NCI-H1694 treated with DMSO at 0.1 percent for 48 hours (cell line): ENCODE measurements around the gene FAM50A.
A peak's percentile ranks its signal among the peaks of the same experiment; 100 is the strongest.

ENCODE experiments used
- DNase-seq: peaks from one replicate; lab custom pipeline; 2025; lab: John Stamatoyannopoulos, UW

FAM50A gene

GRCh38 chrX:154440623-154441357 lies 3.2 kb upstream of the FAM50A start:
- DNase-seq = no peak

GRCh38 chrX:154441564-154441963 lies 2.4 kb upstream of the FAM50A start:
- no peak for DNase-seq

- DNase-seq = no peak
Observed at GRCh38 chrX:154441984-154442707, 1.8 kb upstream of the FAM50A start.

GRCh38 chrX:154443479-154443910 lies 446 bp upstream of the FAM50A start:
- DNase-seq = no peak

- DNase-seq = no peak
Observed at GRCh38 chrX:154444755-154445246, 860 bp downstream of the FAM50A start.

GRCh38 chrX:154445776-154446175 lies 1.8 kb downstream of the FAM50A start:
- no peak for DNase-seq

GRCh38 chrX:154446430-154446829 lies 2.5 kb downstream of the FAM50A start:
- no peak for DNase-seq

GRCh38 chrX:154448484-154448883 lies 4.5 kb downstream of the FAM50A start:
- DNase-seq = no peak

- no peak for DNase-seq
Observed at GRCh38 chrX:154449618-154450017, 5.7 kb downstream of the FAM50A start.

- no peak for DNase-seq
Observed at GRCh38 chrX:154450312-154450711, 6.4 kb downstream of the FAM50A start.

- DNase-seq = no peak
Observed at GRCh38 chrX:154452823-154453222, 8.9 kb downstream of the FAM50A start.

GRCh38 chrX:154457491-154458115 lies 13.7 kb downstream of the FAM50A start:
- DNase-seq = no peak

- DNase-seq = no peak
Observed at GRCh38 chrX:154458116-154458953, 14.4 kb downstream of the FAM50A start, which contains the start of gene PLXNA3. Gene PLXNA3, plus strand, starts transcription at chrX:154458281. Its CDS starts 1,903 bp downstream, at chrX:154460184.

GRCh38 chrX:154458954-154459778 lies 15.2 kb downstream of the FAM50A start:
- peak; percentile 37 for DNase-seq

- peak; percentile 48 for DNase-seq
Observed at GRCh38 chrX:154459832-154460231, 15.9 kb downstream of the FAM50A start.

GRCh38 chrX:154460326-154460725 lies 16.4 kb downstream of the FAM50A start:
- DNase-seq = no peak

- DNase-seq = no peak
Observed at GRCh38 chrX:154462396-154462795, 18.5 kb downstream of the FAM50A start.

- DNase-seq = no peak
Observed at GRCh38 chrX:154463611-154464220, 19.8 kb downstream of the FAM50A start.

GRCh38 chrX:154464806-154465365 lies 20.9 kb downstream of the FAM50A start:
- DNase-seq = no peak

- DNase-seq = no peak
Observed at GRCh38 chrX:154465601-154466000, 21.7 kb downstream of the FAM50A start.
